ENCODE data around the gene SLC38A6. TPM values are rescaled to one million over a fixed set of nuclear protein-coding genes. Genes with fewer than 3 reads are reported as not detected.

SLC38A6 gene
- total and polyA plus RNA-seq, 10 of the 15 experiments (the other 5 are each of a cell fraction or from before 2014, with no cell fraction given), result 2.0 to 7.0 (median 3.7) TPM

- Histone ChIP-seq H3K27me3 (replicated peaks in 1 of 2; ENCODE audit: control insufficient read depth in 2 of 2, insufficient read depth in 2 of 2, low read length in 1 of 2) (no peaks in the 10 kb centered on the region), H3K9ac (ENCODE audit: control insufficient read depth, insufficient read depth, low read length) (no peak overlapping the region), H4K20me1 (ENCODE audit: control insufficient read depth, insufficient read depth) (no peaks in the 10 kb centered on the region), H3K4me2 (ENCODE audit: control insufficient read depth, insufficient read depth) (no peak overlapping the region), H3K36me3 (ENCODE audit: control insufficient read depth in 2 of 2, insufficient read depth in 2 of 2, low read length in 1 of 2) (no peaks in the 10 kb centered on the region), H3K27ac (ENCODE audit: control insufficient read depth, insufficient read depth) (no peak overlapping the region), H3K4me1 (ENCODE audit: control insufficient read depth, insufficient read depth, low read length) (no peaks in the 10 kb centered on the region), H3K79me2 (ENCODE audit: control insufficient read depth, insufficient read depth, low read length) (no peaks in the 10 kb centered on the region), H2AFZ (ENCODE audit: control insufficient read depth, low read depth, low read length) (no peak overlapping the region), H3K4me3 (no peak overlapping the region), H3K9me3 (replicated peaks; ENCODE audit: control insufficient read depth, insufficient read depth, low read length) (no peaks in the 10 kb centered on the region)
- SMC1A ChIA-PET (ENCODE audit: uncharacterized antibody, unreplicated experiment), result no interaction called here
- BruUV-seq (replicated peaks), result no TSS peak
- TF ChIP-seq WRNIP1 (IDR thresholded peaks at IDR 0.05; ENCODE audit: borderline replicate concordance, low read depth, low read length), result no peak
- no peak for TF ChIP-seq ELK1 (IDR thresholded peaks at IDR 0.05; ENCODE audit: low read depth, low read length)
- no peak for TF ChIP-seq HDAC6 (IDR thresholded peaks at IDR 0.05; ENCODE audit: unreplicated experiment)
- TF ChIP-seq, protein P1, sequence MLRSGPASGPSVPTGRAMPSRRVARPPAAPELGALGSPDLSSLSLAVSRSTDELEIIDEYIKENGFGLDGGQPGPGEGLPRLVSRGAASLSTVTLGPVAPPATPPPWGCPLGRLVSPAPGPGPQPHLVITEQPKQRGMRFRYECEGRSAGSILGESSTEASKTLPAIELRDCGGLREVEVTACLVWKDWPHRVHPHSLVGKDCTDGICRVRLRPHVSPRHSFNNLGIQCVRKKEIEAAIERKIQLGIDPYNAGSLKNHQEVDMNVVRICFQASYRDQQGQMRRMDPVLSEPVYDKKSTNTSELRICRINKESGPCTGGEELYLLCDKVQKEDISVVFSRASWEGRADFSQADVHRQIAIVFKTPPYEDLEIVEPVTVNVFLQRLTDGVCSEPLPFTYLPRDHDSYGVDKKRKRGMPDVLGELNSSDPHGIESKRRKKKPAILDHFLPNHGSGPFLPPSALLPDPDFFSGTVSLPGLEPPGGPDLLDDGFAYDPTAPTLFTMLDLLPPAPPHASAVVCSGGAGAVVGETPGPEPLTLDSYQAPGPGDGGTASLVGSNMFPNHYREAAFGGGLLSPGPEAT (IDR thresholded peaks at IDR 0.05; ENCODE audit: low read depth), result no peak
- no peak for TF ChIP-seq CEBPZ (IDR thresholded peaks at IDR 0.05; ENCODE audit: low read depth, low read length)
- TF ChIP-seq STAT3 (IDR thresholded peaks at IDR 0.05; ENCODE audit: low read depth, low read length), result no peak
- TF ChIP-seq TCF7 (IDR thresholded peaks at IDR 0.05; ENCODE audit: borderline replicate concordance), result no peak
- TF ChIP-seq TCF3 (IDR thresholded peaks at IDR 0.05; ENCODE audit: borderline replicate concordance, insufficient read depth, low read depth, low read length), result no peak
- TF ChIP-seq MXI1 (IDR thresholded peaks at IDR 0.05; ENCODE audit: low read depth, low read length), result no peak
- TF ChIP-seq GATAD2B (conservative IDR thresholded peaks at IDR 0.05; ENCODE audit: low read depth), result no peak
- TF ChIP-seq JUND (IDR thresholded peaks at IDR 0.05; ENCODE audit: low read depth, low read length), result no peak
- no peak for TF ChIP-seq BMI1 (IDR thresholded peaks at IDR 0.05; ENCODE audit: borderline replicate concordance)
- TF ChIP-seq HCFC1 (IDR thresholded peaks at IDR 0.05; ENCODE audit: low read length), result no peak
- in situ Hi-C loops (cut with MboI), result no loop called here
- CTCF ChIA-PET, result no interaction called here
- DNase-seq (ENCODE audit: low read depth, low spot score) (no peak), FAIRE-seq (no peak), ATAC-seq (no peak)
- intact Hi-C loops (cut with micrococcal nuclease; ENCODE audit: unreplicated experiment), result no loop called here
- RAD21 ChIA-PET (ENCODE audit: unreplicated experiment), result no interaction called here
- 91% methylated on average over 1 of the region's 1 CpG for WGBS (ENCODE audit: insufficient coverage, insufficient replicate concordance, low lambda C conversion rate, missing lambda C conversion rate)
- POLR2A ChIA-PET, result no interaction called here
Observed at GRCh38 chr14:60945984-60946383, 35.1 kb upstream of the SLC38A6 start.
